Breast epithelium (tissue), 3 donors: ENCODE data around the gene SOX8.

Experiments used
- CTCF ChIP-seq, 3 donors: fragments of 450-650 bp; IDR thresholded peaks; one replicate each; pipeline ENCODE4 v1.5.1; 2016 to 2017; ENCODE audit warnings: antibody characterized with exemption in 3 of 3, mild to moderate bottlenecking in 3 of 3, moderate library complexity in 3 of 3
- POLR2A ChIP-seq: fragments of 450-650 bp; IDR thresholded peaks from one replicate; pipeline ENCODE4 v1.6.1; 2016; ENCODE audit warnings: antibody characterized with exemption, mild to moderate bottlenecking, moderate library complexity
- POLR2AphosphoS5 ChIP-seq, 3 donors: sonication (generic); formaldehyde crosslinking; IDR thresholded peaks; one replicate each; pipeline ENCODE4 v1.6.1; 2017; ENCODE audit warnings: antibody characterized with exemption in 3 of 3

DNA sequence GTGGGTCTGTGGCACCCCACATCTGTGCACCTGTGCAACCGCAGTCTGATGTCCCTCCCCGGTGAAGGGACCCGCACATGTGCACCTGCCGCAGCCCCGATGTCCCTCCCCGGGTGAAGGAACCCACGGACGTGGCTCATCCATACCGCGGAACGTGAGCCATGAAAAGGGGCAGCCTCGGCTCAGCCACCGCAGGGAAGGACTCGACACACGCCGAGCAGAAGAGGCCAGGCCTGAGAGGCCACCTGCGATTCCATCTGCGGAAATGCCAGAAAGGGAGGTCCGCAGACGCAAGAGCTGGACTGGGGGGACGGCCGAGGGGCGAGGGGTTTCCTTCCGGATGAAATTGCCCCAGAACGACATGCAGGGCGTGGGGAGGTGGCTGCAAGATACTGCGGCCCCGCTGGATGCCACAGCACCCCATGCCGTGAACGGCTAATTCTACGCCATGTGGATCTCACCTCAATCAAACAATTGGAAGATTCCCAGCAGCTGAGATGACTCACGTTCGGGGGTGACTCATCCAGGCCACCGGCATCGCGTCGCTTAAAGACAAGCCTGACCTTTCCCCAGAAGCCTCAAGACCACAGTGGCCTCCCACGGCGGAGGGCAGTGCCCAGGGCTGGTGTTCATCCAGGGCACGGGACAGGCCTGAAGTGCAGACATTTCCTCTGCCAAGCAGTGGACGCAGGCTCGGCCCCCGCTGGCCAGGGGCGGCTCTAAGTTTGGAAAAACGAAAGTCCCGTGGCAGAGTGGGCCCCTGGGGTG lies 21.0 kb downstream of the SOX8 start:
- TF ChIP-seq POLR2A (no peak), CTCF (IDR thresholded peaks at IDR 0.05) (no peak), POLR2AphosphoS5 (IDR thresholded peaks at IDR 0.05) (no peak)
